Measurements from ENCODE around the gene KBTBD13.

The KBTBD13 gene

DNA sequence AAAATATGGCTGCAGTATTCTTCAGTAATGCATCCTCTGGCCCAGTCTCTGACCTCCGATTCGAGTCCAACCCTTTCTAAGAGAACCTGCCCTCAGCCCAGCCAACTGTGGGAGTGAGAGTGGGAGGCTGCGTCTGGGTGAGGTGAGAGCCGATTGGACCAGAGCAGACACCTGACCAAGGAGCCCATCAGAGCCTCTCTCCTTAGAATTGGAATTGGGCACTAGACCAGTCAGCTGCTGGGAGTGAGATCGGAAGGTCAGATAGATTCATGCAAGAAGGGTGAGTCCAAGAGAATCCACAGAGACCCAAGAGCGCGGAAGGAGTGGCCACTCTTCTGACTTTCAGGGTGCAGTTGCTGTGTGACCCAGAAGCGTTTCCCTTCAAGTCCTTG is 19.0 kb upstream of the KBTBD13 start:
- TF ChIP-seq, protein P1, sequence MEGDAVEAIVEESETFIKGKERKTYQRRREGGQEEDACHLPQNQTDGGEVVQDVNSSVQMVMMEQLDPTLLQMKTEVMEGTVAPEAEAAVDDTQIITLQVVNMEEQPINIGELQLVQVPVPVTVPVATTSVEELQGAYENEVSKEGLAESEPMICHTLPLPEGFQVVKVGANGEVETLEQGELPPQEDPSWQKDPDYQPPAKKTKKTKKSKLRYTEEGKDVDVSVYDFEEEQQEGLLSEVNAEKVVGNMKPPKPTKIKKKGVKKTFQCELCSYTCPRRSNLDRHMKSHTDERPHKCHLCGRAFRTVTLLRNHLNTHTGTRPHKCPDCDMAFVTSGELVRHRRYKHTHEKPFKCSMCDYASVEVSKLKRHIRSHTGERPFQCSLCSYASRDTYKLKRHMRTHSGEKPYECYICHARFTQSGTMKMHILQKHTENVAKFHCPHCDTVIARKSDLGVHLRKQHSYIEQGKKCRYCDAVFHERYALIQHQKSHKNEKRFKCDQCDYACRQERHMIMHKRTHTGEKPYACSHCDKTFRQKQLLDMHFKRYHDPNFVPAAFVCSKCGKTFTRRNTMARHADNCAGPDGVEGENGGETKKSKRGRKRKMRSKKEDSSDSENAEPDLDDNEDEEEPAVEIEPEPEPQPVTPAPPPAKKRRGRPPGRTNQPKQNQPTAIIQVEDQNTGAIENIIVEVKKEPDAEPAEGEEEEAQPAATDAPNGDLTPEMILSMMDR (IDR thresholded peaks at IDR 0.05; ENCODE audit: low read depth, low read length, missing control alignments) = no peak
- no peak for DNase-seq (ENCODE audit: low read depth)
- no peak overlapping the region for H3K4me3 ChIP-seq (ENCODE audit: low read depth, low read length)

DNA sequence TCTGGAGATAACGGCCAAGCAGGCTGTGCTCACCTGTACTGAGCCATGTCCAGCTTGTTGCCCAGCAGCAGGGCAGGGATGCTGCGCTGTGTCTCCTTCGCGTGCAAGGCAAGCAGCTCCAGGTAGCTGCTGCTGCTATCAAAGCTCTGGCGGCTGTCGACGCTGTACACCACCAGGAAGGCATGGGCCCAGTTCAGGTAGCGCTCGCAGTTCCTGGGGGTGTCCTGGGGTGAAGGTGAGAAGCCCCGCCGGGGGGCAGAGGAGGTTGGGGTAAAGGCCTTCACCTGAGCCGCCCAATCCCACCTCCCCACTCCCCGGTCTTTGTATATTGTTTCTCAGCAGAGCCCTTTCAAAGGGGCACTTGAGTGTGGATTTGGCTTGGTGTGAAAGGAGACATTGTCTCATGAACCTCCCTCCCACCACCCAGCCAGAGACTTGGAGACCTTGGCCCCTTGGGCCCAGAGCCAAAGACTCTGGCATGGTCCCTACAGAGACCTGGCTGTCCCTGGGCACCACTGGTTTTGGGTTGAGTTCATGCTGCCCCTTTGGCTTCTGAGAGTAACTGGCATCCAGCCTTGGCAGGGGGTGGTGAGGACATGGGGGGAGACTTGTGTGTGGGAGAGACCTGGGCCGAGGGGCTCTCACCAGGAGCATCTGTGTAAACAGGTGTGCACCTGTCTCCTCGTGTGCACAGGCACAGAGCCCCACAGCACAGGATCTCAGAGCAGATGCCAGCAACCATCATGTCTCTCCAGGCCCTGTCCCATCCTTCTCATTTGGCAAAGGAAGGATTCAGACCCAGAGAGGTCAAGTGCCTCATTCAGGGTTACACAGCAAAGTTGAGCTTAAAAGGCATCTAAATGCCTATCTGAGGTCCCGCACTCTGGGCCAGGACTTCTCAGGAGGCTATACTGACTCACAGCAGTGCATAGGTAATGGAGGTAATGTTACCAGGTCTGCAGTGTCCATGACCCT is 17.9 kb upstream of the KBTBD13 start:
- no peak for DNase-seq (ENCODE audit: low read depth)
- H3K4me3 ChIP-seq (ENCODE audit: low read depth, low read length) = no peak overlapping the region
- TF ChIP-seq, protein P1 (IDR thresholded peaks at IDR 0.05; ENCODE audit: low read depth, low read length, missing control alignments) = no peak

DNA sequence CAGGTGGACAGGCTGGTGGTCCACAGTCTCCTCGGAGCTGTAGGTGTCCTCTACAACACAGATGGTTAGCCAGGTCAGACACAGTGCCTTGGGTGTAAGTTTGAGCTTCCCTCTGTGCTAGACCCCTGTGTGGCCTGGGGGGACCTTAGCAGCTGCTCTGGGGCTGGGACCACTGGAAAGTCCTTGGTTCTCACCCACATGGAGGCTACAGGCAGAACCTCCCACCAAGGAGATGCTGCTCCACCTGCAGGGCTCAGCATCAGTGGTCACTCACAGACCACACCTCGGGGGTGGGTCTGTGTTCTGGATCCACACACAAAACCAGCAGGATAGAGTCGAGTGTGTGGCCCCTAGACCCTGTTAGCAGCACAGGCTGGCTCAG is 17.2 kb upstream of the KBTBD13 start:
- H3K4me3 ChIP-seq (ENCODE audit: low read depth, low read length) = no peak overlapping the region
- TF ChIP-seq, protein P1 (IDR thresholded peaks at IDR 0.05; ENCODE audit: low read depth, low read length, missing control alignments) = no peak
- DNase-seq (ENCODE audit: low read depth) = no peak

GRCh38 chr15:65059931-65060596 is 16.5 kb upstream of the KBTBD13 start:
- H3K4me3 ChIP-seq (ENCODE audit: low read depth, low read length) = no peak overlapping the region
- TF ChIP-seq, protein P1 (IDR thresholded peaks at IDR 0.05; ENCODE audit: low read depth, low read length, missing control alignments) = no peak
- DNase-seq (ENCODE audit: low read depth) = no peak

- H3K4me3 ChIP-seq (ENCODE audit: low read depth, low read length) = no peak overlapping the region
- TF ChIP-seq, protein P1 (IDR thresholded peaks at IDR 0.05; ENCODE audit: low read depth, low read length, missing control alignments) = no peak
- DNase-seq (ENCODE audit: low read depth) = no peak
Measured at GRCh38 chr15:65060641-65061397, 15.7 kb upstream of the KBTBD13 start.

GRCh38 chr15:65062061-65062460 is 14.5 kb upstream of the KBTBD13 start:
- DNase-seq (ENCODE audit: low read depth) = no peak
- no peak overlapping the region for H3K4me3 ChIP-seq (ENCODE audit: low read depth, low read length)
- TF ChIP-seq, protein P1 (IDR thresholded peaks at IDR 0.05; ENCODE audit: low read depth, low read length, missing control alignments) = no peak
